NCI-H2029 (cell line): ENCODE data around the gene MAS1.
A peak's percentile ranks its signal among the peaks of the same experiment; 100 is the strongest.
"Not testable (repeated sequence)": the region's sequence is repeated elsewhere in the genome, so short reads cannot be mapped to it uniquely, and the experiment has no call there.

ENCODE experiments used
- DNase-seq: peaks from one replicate; lab custom pipeline; 2025; lab: John Stamatoyannopoulos, UW

MAS1 gene

GRCh38 chr6:159890792-159891191, at the start of gene MAS1:
Gene MAS1 (plus strand): TSS chr6:159890988. CDS start chr6:159906956, 15,968 bp downstream.
- DNase-seq: no peak

DNA sequence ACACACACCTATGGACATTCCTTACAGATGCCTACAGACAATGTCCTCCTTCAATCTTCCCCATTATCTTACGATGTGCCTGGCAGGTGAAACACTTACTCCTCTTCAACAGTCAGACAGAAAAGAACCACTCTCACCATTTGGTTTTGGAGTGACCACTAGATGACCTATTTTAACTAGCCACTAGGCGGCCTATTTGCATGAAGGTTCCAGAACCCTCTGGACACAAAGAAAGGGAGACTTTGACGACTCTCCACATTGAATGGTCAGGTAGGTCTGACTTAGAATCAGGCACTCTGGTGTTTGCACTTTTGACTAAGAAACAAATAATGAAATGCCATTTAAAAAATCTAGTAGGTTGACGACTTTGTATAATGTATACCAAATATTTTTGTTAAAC, 48.8 kb upstream of the MAS1 start:
- DNase-seq: no peak

DNA sequence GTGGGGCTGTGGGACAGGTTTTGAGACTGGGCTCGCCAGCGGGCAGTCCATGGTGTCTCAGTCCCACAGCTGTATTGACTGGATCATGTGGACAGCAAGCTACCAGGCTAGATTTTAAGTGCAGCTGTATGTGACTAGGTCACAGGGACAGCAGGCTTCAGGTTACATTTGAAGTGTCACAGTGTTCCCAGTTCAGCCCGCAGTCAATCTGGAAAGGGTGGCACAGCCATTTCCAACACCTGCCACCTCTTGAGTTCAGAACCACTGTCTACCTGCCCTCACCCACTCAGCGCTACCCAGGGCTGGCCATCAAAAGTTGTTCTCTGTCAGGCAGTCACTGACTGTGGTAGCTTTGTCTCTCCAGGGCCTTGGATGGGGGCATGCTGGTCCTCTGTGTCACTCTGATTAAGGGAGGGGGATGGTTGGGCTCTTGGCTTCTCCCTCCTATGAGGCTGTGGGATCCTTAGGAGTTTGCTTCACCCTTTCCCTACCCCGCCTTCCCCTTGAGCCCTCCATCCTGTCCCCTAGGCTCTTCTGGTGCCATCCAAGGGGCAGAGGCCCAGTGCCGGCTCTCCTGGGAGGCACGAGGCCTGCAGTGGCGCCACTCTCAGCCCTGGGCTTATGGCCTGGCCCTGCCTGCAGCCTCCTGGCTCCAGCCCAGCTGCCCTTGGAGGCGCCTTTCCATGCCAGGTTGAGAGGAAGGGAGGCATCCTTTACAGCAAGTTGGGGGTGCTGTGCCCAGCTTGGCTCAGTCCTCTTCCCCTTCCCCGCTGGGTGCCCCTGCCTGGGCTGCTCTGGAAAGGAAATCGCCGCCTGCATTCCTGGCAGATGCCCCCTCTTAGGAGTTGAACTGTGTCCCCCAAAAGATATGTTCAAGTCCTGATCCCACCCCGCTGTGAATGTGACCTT, 45.8 kb upstream of the MAS1 start:
- DNase-seq: peak; percentile 93

DNA sequence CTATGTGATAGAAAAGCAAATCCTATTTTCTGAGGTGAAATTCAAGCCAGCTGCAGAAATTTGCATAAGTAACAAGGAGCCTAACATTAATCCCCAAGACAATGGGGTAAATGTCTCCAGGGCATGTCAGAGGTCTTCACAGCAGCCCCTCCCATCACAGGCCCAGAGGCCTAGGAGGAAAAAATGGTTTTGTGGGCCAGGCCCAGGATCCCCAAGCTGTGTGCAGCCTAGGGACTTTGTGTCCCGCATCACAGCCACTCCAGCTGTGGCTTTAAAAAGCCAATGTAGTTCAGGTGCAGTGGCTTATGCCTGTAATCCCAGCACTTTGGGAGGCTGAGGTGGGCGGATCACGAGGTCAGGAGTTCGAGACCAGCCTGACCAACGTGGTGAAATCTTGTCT, 42.2 kb upstream of the MAS1 start:
- DNase-seq: not testable (repeated sequence)

GRCh38 chr6:159849851-159850250, 40.9 kb upstream of the MAS1 start:
- not testable (repeated sequence) for DNase-seq

DNA sequence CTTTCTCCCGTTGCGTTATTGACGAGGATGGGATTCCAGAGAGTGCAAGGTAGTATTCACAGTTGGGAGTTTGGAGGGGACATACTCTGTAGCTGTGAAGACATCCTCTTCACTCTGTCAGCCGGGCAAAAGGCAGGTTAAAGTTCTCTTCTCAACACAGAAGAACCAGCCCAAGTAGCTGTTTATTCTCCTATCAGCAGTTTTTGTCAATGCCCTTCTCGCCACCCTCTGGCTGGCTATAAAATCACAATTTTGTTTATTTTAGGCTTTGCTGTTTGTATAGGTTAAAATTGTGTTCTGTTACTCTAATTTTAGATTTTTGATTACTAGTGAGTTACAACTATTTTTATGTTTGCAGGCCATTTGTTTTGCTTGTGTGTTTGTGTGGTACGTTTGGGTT, 37.9 kb upstream of the MAS1 start:
- no peak for DNase-seq

DNA sequence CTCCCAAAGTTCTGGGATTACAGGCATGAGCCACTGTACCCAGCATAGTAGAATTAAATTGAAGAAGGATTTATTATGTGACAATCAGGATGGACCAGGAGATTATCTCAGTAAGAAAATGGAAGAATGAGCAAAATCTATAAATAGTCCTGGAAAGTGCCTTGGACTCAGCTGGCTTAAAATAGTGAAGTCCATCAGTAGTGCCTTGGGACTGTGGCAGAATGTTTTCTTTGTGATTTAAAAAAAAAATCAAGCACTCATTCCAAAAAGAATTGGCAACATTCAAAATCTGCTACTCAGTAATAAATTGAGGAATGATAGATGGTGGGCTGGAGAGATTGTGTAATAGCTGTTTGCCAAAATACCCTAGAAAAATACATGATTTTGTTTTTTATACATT, 37.0 kb upstream of the MAS1 start:
- no peak for DNase-seq

- no peak for DNase-seq
These were observed 35.8 kb upstream of the MAS1 start for GRCh38 chr6:159854959-159855358.

GRCh38 chr6:159858259-159858658, 32.5 kb upstream of the MAS1 start:
- DNase-seq: no peak

GRCh38 chr6:159860482-159860881, 30.3 kb upstream of the MAS1 start:
- no peak for DNase-seq

- DNase-seq: no peak
These were observed 28.7 kb upstream of the MAS1 start for GRCh38 chr6:159862103-159862502.

DNA sequence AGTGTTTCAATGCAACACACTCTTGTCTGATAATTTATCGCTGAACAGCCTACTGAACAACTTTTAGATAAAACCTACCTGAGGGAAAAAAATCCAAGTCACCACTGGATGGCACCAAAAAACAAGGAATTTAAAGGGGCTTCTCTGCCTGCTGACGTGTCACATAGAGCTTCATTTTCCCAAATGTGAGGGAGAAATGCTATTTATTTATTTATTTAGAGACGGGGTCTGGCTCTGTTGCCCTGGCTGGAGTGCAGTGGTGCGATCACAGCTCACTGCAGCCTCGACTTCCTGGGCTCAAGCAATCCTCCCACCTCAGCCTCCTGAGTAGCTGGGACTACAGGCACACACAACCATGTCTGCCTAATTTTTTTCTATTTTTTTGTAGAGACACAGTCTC, 27.4 kb upstream of the MAS1 start:
- DNase-seq: peak; percentile 32

DNA sequence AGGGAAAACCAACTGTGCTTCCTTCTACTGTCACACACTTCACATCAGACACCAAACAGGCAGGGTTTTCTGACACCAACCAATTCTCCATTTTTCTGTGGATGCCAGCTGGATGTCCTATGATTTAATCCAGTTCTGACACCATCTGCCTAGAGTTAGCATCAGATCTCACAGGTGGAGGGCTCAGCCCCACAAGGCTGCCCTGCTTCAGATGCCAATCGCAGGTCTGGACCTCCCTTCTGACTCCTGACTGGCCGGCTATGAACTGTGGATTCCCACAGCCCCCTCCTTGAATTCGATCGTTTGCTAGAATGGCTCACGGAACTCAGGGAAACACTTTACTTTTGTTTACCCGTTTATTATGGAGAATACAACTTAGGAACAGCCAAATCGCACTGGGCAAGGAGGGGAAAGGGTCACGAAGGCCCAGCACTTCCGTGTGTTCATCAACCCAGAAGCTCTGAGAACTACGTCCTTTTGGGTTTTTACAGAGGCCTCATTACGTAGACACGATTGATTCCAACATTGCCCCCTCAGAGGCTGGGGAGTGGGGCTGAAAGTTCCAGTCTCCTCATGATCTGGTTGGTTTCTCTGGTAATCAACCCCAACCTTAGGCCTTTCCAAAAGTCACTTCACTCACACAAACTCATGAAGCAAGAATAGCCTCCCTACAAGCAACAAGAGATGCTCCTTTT, 25.4 kb upstream of the MAS1 start:
- DNase-seq: no peak

GRCh38 chr6:159866286-159867247, 24.2 kb upstream of the MAS1 start:
- DNase-seq: no peak

- no peak for DNase-seq
These were observed 19.5 kb upstream of the MAS1 start for GRCh38 chr6:159871241-159871640.

GRCh38 chr6:159871906-159872305, 18.9 kb upstream of the MAS1 start:
- DNase-seq: no peak

GRCh38 chr6:159874435-159874834, 16.4 kb upstream of the MAS1 start:
- DNase-seq: peak; percentile 18

DNA sequence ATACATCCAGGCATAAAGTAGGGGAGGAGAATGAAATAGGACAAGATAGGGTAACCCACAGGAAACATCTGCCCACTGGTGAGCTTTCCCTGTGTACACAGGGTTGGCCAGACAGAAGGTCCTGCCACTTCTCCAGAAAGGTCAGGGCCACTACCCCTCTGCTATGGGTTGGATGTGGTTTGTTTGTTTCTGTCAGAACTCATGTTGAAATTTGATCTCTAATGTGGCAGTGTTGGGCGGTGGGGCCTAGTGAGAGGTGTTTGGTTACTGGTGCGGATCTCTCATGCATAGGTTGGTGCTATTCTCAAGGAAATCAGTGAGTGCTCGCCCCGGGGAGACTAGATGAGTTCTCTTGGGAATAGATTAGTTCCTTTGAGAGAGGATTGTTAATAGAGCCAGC, 15.6 kb upstream of the MAS1 start:
- peak; percentile 30 for DNase-seq

DNA sequence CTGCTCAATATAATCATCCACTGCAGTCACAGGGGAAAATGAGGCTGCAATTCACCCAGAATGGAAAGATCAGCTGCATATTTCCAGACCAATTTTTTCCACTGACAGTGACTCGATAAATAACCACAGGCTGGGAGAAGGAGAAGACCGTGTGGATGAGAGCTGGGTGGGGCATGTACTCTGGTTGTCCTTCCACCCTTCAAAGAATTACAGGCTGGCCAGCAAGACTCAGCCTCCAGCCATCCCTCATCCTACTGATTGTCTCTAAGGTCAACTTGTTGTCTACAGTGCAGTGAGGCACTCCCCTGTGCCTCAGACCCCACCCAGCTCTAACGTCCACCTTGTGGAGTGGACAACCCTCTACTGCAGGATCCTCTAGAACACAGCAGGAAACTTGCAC, 14.5 kb upstream of the MAS1 start:
- DNase-seq: no peak

- DNase-seq: no peak
These were observed 13.5 kb upstream of the MAS1 start for GRCh38 chr6:159877256-159877808.

GRCh38 chr6:159878341-159878740, 12.4 kb upstream of the MAS1 start:
- no peak for DNase-seq

GRCh38 chr6:159879856-159880255, 10.9 kb upstream of the MAS1 start:
- DNase-seq: no peak
